ENCODE measurements around the gene NCAPD2. TPM values are rescaled to one million over a fixed set of nuclear protein-coding genes. Genes with fewer than 3 reads are reported as not detected.
A peak's percentile ranks its signal among the peaks of the same experiment; 100 is the strongest.

Gene NCAPD2
- polyA plus RNA-seq, 3 donors = 6.2 to 15.0 (median 8.3) TPM

- Mint-ChIP-seq H3K4me3 (no peak overlapping the region), H3K27ac (no peak overlapping the region), H3K4me1 (peaks cover 10% of the 10 kb centered on the region), H3K36me3 (peaks cover 71 to 87% of the 10 kb centered on the region in 2 donors), H3K27me3 (ENCODE audit: low read depth in 3 of 3) (no peaks in the 10 kb centered on the region), H3K9me3 (peaks cover 0 to 2% (median 0%) of the 10 kb centered on the region in 7 donors)
- no peak overlapping the region for H3K4me2 ChIP-seq (replicated peaks; ENCODE audit: extremely low read depth, low read length, poor library complexity, severe bottlenecking)
- H3K9ac ChIP-seq (ENCODE audit: insufficient read depth, low read length, poor library complexity, severe bottlenecking) = no peak overlapping the region
- no peak overlapping the region for H3K27ac ChIP-seq (ENCODE audit: low read depth in 1 of 2, low read length in 2 of 2)
- H3K4me1 ChIP-seq (ENCODE audit: control insufficient read depth in 1 of 2, insufficient read depth in 2 of 2, low read length in 2 of 2) = peaks cover 4 to 11% of the 10 kb centered on the region in 2 donors
- no peak for DNase-seq
- intact Hi-C loops (cut with micrococcal nuclease) = loop anchor here in 1 of 2 donors (5.0 kb wide), 1 partner anchor 34 kb away; the partner anchor contains the start of gene CHD4
- H3K9me3 ChIP-seq (replicated peaks in 1 of 2; ENCODE audit: control insufficient read depth in 1 of 2, insufficient read depth in 1 of 2, low read length in 2 of 2) = no peaks in the 10 kb centered on the region
- no peak for TF ChIP-seq CTCF (IDR thresholded peaks at IDR 0.05)
- H3K36me3 ChIP-seq (replicated peaks in 1 of 2; ENCODE audit: control insufficient read depth in 1 of 2, insufficient read depth in 2 of 2, low read length in 2 of 2) = peaks cover 65 to 87% of the 10 kb centered on the region in 2 donors
- H3K27me3 ChIP-seq (ENCODE audit: control insufficient read depth in 2 of 2, insufficient read depth in 2 of 2, low read length in 2 of 2) = no peaks in the 10 kb centered on the region
- H3K79me2 ChIP-seq (ENCODE audit: insufficient read depth, low read length) = peaks cover 12% of the 10 kb centered on the region
- H3K4me3 ChIP-seq (replicated peaks in 1 of 3; ENCODE audit: low read depth in 2 of 3, low read length in 3 of 3) = no peak overlapping the region
- H2AFZ ChIP-seq (ENCODE audit: insufficient read depth, low read depth, low read length, poor library complexity, severe bottlenecking) = no peak overlapping the region
- WGBS (ENCODE audit: insufficient coverage) = 93% methylated on average over 3 of the region's 8 CpGs
- H4K20me1 ChIP-seq (ENCODE audit: insufficient read depth, low read length) = peaks cover 3% of the 10 kb centered on the region
Observed at GRCh38 chr12:6573001-6573400, 79.1 kb downstream of the NCAPD2 start.

- Mint-ChIP-seq H3K27ac (peak overlapping the region in 1 of 7 donors; percentile 25), H3K36me3 (peaks cover 77 to 98% of the 10 kb centered on the region in 2 donors)
- WGBS (ENCODE audit: insufficient coverage) = no CpG with 5 or more reads among the region's 4 CpGs
Observed at GRCh38 chr12:6574576-6575295, 80.8 kb downstream of the NCAPD2 start.

More at GRCh38 chr12:6574576-6575295, 80.8 kb downstream of the NCAPD2 start:
- no peak overlapping the region for H3K9ac ChIP-seq (ENCODE audit: insufficient read depth, low read length, poor library complexity, severe bottlenecking)
- H3K9me3 Mint-ChIP-seq = peaks cover 0 to 2% (median 0%) of the 10 kb centered on the region in 7 donors
- H3K27ac ChIP-seq (ENCODE audit: low read depth in 1 of 2, low read length in 2 of 2) = no peak overlapping the region
- no peaks in the 10 kb centered on the region for H3K27me3 Mint-ChIP-seq (ENCODE audit: low read depth in 3 of 3)
- H3K4me3 ChIP-seq (replicated peaks in 1 of 3; ENCODE audit: low read depth in 2 of 3, low read length in 3 of 3) = no peak overlapping the region
- no peak for TF ChIP-seq CTCF (IDR thresholded peaks at IDR 0.05)
- H4K20me1 ChIP-seq (ENCODE audit: insufficient read depth, low read length) = peaks cover 3% of the 10 kb centered on the region
- H3K27me3 ChIP-seq (ENCODE audit: control insufficient read depth in 2 of 2, insufficient read depth in 2 of 2, low read length in 2 of 2) = no peaks in the 10 kb centered on the region
- H2AFZ ChIP-seq (ENCODE audit: insufficient read depth, low read depth, low read length, poor library complexity, severe bottlenecking) = no peak overlapping the region
- H3K79me2 ChIP-seq (ENCODE audit: insufficient read depth, low read length) = no peaks in the 10 kb centered on the region
- intact Hi-C loops (cut with micrococcal nuclease) = loop anchor here in 1 of 2 donors (5.0 kb wide), 1 partner anchor 33 kb away; the partner anchor contains the start of gene CHD4
- no peak for DNase-seq
- H3K36me3 ChIP-seq (replicated peaks in 1 of 2; ENCODE audit: control insufficient read depth in 1 of 2, insufficient read depth in 2 of 2, low read length in 2 of 2) = peaks cover 76 to 97% of the 10 kb centered on the region in 2 donors
- H3K4me1 Mint-ChIP-seq = peaks cover 3% of the 10 kb centered on the region
- no peaks in the 10 kb centered on the region for H3K9me3 ChIP-seq (replicated peaks in 1 of 2; ENCODE audit: control insufficient read depth in 1 of 2, insufficient read depth in 1 of 2, low read length in 2 of 2)
- no peak overlapping the region for H3K4me2 ChIP-seq (replicated peaks; ENCODE audit: extremely low read depth, low read length, poor library complexity, severe bottlenecking)
- H3K4me1 ChIP-seq (ENCODE audit: control insufficient read depth in 1 of 2, insufficient read depth in 2 of 2, low read length in 2 of 2) = no peaks in the 10 kb centered on the region
- H3K4me3 Mint-ChIP-seq = no peak overlapping the region

Data from CD14-positive monocyte (primary cell).